ENCODE measurements around the gene CSF3R. TPM values are rescaled to one million over a fixed set of nuclear protein-coding genes. Genes with fewer than 3 reads are reported as not detected.

Gene CSF3R
- total RNA-seq, 1 experiment from 2014 or later = not detected

DNA sequence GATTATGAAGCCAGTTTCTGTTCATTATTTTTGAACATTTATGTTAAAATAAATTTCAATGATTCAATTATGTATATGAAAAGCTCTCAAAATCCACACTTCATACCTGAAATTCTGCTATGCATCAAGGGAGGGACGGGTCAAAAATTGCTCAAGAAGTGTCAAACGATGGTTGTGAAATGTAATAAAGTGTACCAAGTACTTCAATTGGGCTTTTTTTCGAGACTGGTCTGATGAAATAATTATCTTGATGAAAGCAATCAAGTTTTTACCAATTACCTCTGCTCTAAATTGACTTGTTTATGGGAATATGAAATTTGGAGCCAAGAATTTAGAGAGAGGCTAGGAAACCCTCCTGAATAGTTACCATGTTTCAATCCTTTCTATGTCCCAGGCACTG is 40.4 kb downstream of the CSF3R start:
- no peak overlapping the region for H3K4me3 Mint-ChIP-seq
- H4K5ac ChIP-seq (ENCODE audit: insufficient read length, low read depth, low read length) = no peak overlapping the region
- no peak overlapping the region for H3K27ac ChIP-seq (ENCODE audit: insufficient read length, low read depth, low read length)
- TF ChIP-seq, protein P1, sequence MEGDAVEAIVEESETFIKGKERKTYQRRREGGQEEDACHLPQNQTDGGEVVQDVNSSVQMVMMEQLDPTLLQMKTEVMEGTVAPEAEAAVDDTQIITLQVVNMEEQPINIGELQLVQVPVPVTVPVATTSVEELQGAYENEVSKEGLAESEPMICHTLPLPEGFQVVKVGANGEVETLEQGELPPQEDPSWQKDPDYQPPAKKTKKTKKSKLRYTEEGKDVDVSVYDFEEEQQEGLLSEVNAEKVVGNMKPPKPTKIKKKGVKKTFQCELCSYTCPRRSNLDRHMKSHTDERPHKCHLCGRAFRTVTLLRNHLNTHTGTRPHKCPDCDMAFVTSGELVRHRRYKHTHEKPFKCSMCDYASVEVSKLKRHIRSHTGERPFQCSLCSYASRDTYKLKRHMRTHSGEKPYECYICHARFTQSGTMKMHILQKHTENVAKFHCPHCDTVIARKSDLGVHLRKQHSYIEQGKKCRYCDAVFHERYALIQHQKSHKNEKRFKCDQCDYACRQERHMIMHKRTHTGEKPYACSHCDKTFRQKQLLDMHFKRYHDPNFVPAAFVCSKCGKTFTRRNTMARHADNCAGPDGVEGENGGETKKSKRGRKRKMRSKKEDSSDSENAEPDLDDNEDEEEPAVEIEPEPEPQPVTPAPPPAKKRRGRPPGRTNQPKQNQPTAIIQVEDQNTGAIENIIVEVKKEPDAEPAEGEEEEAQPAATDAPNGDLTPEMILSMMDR (conservative IDR thresholded peaks at IDR 0.05) = no peak
- no peak overlapping the region for H3K4me2 ChIP-seq (ENCODE audit: insufficient read depth, insufficient read length, low read length)
- no peak overlapping the region for H2BK120ac ChIP-seq (ENCODE audit: low read depth, low read length, poor library complexity, severe bottlenecking)
- H3K4me1 Mint-ChIP-seq = peaks cover 14 to 16% of the 10 kb centered on the region in 2 experiments
- H3K27me3 ChIP-seq (ENCODE audit: insufficient read depth, low read length) = no peaks in the 10 kb centered on the region
- no peaks in the 10 kb centered on the region for H3K79me2 ChIP-seq (ENCODE audit: insufficient read depth, low read length)
- no peaks in the 10 kb centered on the region for H3K23me2 ChIP-seq (ENCODE audit: insufficient read length, low read depth, low read length, poor library complexity, severe bottlenecking)
- H3K36me3 Mint-ChIP-seq (ENCODE audit: insufficient read depth in 1 of 3, low read depth in 3 of 3) = no peaks in the 10 kb centered on the region
- H3K9ac ChIP-seq (ENCODE audit: extremely low read depth, insufficient read length, low read length) = no peak overlapping the region
- H3T11ph ChIP-seq (ENCODE audit: low read length) = no peak overlapping the region
- H2BK12ac ChIP-seq (ENCODE audit: insufficient read length, low read depth, low read length) = no peak overlapping the region
- H3K23ac ChIP-seq (ENCODE audit: insufficient read length, low read depth, low read length) = no peak overlapping the region
- no CpG with 5 or more reads among the region's 3 CpGs for WGBS (ENCODE audit: extremely low coverage, insufficient read length, low lambda C conversion rate)
- H2BK15ac ChIP-seq (ENCODE audit: low read depth, low read length) = no peak overlapping the region
- no peak overlapping the region for H3K18ac ChIP-seq (ENCODE audit: insufficient read length, low read depth, low read length)
- no peak overlapping the region for H4K8ac ChIP-seq (replicated peaks; ENCODE audit: insufficient read length, low read depth, low read length)
- no peak overlapping the region for H2BK5ac ChIP-seq (ENCODE audit: insufficient read length, low read length)
- H3K27me3 Mint-ChIP-seq (ENCODE audit: low read depth) = no peaks in the 10 kb centered on the region
- H3K79me1 ChIP-seq (ENCODE audit: insufficient read depth, low read depth, low read length, poor library complexity, severe bottlenecking) = no peaks in the 10 kb centered on the region
- no peak overlapping the region for H3K56ac ChIP-seq (ENCODE audit: insufficient read length, low read depth, low read length)
- no peak overlapping the region for H4K91ac ChIP-seq (ENCODE audit: insufficient read length, low read depth, low read length)
- H3K9me3 ChIP-seq (ENCODE audit: control insufficient read depth, low read depth, low read length) = no peaks in the 10 kb centered on the region
- no peak overlapping the region for H3K27ac Mint-ChIP-seq
- no peak overlapping the region for H2AK5ac ChIP-seq (ENCODE audit: insufficient read length, low read length)
- no peaks in the 10 kb centered on the region for H4K20me1 ChIP-seq (ENCODE audit: control insufficient read depth, insufficient read depth, insufficient read length)
- no peak overlapping the region for H2BK20ac ChIP-seq (ENCODE audit: low read depth, low read length, poor library complexity, severe bottlenecking)
- no peak overlapping the region for H2AFZ ChIP-seq (ENCODE audit: low read length)
- H3K9me3 Mint-ChIP-seq = no peaks in the 10 kb centered on the region
- no peak overlapping the region for H3K4ac ChIP-seq (ENCODE audit: low read depth, low read length)
- DNase-seq = no peak
- no peaks in the 10 kb centered on the region for H3K4me1 ChIP-seq (ENCODE audit: insufficient read depth, low read length)
- no peak overlapping the region for H3K14ac ChIP-seq (ENCODE audit: insufficient read depth, low read length)

Data from H9 (cell line).